ENCODE results near the gene MYO5A. TPM values are rescaled to one million over a fixed set of nuclear protein-coding genes. Genes with fewer than 3 reads are reported as not detected.

Gene MYO5A
- total RNA-seq, 1 donor from 2014 or later, result 28.4 TPM

DNA sequence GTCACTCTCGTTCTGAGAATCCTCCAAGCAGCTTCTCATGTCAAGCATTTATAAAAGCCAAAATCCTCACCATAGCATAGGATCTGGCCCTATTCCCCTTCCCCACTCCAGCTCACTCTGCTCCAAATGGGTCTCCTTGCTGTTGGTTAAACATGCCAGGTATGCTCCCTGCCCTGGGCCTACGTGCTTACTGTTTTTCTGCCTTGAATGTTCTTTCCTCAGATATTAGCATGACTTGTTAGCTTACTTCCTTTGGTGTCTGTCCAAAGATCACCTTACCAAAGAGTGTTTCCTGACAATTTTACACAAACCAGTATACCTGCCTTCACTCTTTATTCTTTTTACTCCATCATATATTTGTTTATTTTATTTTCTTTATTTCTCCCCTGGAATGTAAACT, 200.0 kb downstream of the MYO5A start:
- no peak for DNase-seq

- DNase-seq, result no peak
These were observed 201.9 kb downstream of the MYO5A start for GRCh38 chr15:52326756-52327155.

DNA sequence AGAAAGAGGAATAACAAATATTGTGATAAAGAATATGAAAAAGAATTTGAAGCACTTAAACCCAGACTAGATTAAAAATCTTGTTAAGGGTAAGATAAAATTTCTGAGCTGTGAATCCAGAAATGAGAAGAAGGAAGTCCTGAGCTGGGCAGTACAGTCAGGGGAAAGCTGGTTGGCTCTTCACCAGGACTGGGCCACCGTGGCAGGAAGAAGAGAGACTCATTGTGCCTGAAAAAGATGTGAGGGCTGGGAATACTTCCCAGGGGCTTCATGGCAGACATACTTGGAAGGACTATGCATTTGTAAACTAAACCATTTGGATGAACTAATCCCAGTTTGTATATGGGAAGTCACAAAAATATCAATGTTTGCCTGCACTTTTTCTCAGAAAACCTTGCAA, 204.6 kb downstream of the MYO5A start:
- no peak for DNase-seq

GRCh38 chr15:52318729-52319500, 209.8 kb downstream of the MYO5A start:
- no peak for DNase-seq

DNA sequence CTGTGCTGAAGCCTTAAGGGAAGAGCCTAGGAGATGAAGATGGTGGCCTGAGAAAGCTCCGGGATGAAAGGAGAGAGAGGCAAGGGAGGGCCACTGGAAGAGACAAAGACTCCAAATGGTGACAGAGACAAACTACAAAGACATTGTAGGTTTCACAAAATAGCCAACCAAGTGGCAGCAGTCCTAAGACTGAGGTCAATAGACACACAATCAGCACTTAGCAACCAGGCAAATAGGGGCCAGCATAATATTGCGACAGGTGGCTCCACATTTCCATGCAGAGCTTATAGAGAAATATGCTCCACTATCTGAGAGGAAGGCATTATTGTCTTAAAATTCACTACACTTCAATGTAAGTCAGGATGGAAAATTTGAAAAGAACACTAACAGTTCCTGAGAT, 211.0 kb downstream of the MYO5A start:
- no peak for DNase-seq

- DNase-seq, result no peak
These were observed 211.7 kb downstream of the MYO5A start for GRCh38 chr15:52317022-52317421.

- no peak for DNase-seq
These were observed 219.5 kb downstream of the MYO5A start for GRCh38 chr15:52309154-52309548.

- no peak for DNase-seq
These were observed 220.1 kb downstream of the MYO5A start for GRCh38 chr15:52308446-52309153.

GRCh38 chr15:52307847-52308246, 220.8 kb downstream of the MYO5A start:
- no peak for DNase-seq

DNA sequence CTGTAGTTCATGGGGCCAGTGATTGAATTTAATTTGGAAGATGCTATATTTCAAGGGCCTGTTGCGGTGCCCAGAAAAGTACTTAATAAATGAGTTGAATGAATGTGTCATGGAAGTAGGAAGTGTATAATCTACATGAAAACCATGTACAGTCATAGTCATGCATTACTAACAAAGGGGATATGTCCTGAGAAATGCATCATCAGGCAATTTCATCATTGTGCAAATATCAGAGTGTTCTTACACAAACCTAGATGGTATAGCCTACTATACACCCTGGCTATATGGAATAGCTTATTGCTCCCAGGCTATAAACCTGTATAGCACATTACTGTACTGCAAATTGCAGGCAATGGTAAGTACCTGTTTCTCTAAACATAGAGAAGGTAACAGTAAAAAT, 222.4 kb downstream of the MYO5A start:
- no peak for DNase-seq

GRCh38 chr15:52303093-52303772, 225.4 kb downstream of the MYO5A start:
- DNase-seq, result no peak

- DNase-seq, result no peak
These were observed 227.3 kb downstream of the MYO5A start for GRCh38 chr15:52301265-52301847.

DNA sequence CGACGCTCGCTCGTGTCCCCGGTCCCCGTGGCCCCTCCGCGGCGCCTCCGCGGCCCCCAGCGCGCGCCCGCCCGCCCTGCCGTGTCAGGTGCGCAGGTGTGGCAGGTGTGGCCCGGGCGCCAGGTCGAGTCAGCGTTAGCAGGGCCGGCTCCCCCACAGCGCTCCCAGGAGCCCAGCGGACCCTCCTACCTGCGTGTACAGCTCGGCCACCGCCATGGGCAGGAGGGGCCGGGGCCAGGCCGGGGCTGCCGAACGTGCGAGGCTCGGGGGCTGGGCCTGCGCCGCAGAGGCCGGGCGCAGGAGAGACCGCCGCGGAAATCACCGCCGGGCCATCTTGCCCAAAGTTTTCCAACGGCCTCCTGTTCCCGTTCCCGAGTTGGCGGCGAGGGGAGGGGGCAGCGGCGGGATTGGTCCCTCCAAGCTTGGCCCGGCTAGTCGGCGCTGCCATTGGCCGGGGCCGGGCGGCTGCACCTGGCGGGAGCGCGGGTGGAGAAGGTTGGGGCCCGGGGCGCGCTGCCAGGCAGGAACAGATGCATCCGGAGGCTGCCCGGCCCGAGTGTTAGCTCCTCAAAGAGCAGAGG, 233.2 kb downstream of the MYO5A start, which contains the start of gene MYO5C:
Gene MYO5C, minus strand, starts transcription at position 384 of the 581 bp plus-strand sequence. Its CDS starts 168 bp downstream, at position 216.
- peak; percentile 91 for DNase-seq

DNA sequence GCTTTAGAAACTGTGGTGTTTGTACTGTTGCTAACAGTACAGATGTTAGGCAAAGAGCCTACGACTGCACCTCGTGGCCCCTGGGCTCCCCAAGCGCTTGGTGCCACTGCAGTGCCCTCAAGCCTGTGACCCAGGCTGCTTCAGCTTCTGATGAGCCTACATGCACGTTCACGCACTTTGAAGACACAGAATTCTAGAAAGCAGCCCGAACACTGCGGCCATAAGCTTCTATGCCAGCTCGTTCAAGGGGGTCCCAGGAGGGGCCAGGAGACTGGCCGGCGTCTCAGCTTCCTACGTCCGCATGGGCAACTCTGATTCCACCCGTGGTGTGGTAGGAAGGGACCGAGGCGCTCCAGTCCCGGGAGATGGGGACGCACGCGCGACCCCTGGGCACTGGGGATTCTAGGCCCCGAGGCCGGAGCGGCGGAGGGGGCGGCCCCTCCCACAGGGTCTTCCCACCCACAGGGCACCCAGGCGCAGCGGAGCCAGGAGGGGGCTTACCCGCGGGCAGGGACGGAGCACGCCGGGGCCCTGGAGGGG, 233.7 kb downstream of the MYO5A start:
- DNase-seq, result no peak

DNA sequence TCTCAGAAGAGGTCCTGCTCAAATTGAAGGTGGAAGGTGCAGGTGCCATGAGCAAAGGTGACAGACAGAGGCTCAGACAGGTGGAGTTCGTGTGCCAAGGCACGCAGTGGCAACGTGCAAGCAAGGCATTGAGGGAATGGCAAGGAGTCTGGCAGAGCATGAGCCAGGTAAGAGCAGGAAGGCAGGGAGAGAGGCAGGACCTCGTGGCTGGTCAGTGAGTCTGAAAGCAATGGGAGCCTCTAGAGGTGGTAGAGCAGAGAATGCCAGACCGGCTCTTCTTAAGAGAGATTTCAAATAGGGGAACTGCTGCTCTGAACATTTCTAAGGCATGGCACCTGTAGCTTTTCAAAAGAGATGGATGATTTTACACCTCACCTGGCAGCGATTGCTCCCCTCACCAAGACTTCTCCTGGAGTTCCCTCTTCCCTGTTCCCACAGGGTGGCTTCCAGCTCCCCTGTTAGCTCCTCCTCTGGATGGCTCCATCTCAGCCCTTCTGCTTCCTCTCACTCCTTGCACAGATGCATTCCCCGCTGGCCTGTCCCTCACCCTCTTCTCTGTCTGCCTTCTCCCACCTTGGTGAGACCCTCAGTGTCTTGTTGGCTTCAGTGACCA, 235.8 kb downstream of the MYO5A start:
- DNase-seq, result no peak

DNA sequence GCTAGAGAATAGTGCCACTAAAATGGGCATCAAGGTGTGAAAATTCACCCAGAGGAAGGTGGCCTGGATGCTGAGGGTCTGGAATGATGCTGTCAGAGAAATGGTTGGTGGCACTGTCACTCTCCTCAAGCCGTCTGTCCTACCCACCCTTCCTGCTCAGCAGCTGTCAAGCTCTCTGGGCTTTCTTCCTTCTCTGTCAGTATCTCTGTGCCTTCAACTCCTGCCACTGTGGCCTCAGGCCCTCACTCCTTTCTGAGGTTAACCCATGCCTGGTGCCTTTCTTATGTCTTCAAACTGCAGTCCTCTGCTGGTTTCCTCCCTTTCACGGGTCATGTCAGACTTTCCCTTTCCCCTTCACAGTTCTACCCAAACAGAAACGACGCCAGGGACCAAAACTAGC, 237.5 kb downstream of the MYO5A start:
- no peak for DNase-seq

GRCh38 chr15:52290800-52291199, 237.9 kb downstream of the MYO5A start:
- DNase-seq, result no peak

GRCh38 chr15:52290329-52290728, 238.4 kb downstream of the MYO5A start:
- no peak for DNase-seq

DNA sequence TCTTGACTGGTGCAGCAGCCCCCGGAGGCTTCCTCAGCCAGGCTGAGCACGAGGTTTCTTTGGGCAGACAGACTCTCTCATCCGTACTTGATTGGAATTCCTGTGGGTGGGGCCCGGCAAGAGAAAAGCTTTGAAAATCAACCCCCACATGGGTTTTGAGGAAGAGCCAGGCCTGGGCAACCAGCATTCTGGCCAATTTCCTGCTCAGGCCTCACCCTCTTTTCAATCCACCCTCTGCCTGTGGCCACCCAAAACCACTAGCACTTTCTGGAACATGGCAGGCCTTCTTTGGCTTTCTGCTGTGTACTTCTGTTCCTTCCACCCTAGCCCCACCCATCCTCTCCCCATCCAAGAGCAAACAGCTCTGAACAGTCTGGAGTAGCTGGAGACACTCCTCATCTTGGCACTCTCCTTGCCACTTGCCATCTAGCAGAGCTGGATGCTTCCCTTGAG, 239.0 kb downstream of the MYO5A start:
- DNase-seq, result no peak

DNA sequence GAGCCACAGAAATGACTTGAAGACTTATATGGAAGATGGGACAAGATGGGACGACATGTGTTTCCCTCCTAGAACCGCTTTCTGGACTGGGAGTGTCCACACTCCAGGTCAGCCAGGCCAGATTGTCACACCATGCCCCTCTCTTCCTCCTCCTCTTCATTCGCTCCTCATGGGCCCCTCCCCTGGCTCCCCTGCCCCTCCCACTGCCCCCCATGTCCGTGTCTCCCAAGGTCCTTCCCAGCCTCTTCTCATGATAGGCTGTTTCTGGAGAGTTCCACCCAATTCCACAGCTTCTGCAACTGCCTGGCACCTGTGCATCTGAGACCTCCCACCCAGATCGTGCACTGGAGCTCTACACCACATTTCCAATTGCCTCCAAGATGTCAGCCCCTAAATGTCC, 239.7 kb downstream of the MYO5A start:
- DNase-seq, result no peak
